Stimulated activated naive B cell treated with anti-CD40 and anti-IgM and Interleukin-4, amounts not matched to agents 10 μg/mL and 1 μg/mL and 100 μg/mL, for 72 hours (primary cell): ENCODE measurements around the gene STK40.

ENCODE experiments used
- ATAC-seq, 2 donors: fragments of 150-1000 bp; cut with Tn5 transposase; replicated peaks; 2 replicates each; pipeline ENCODE4 v1.10.0; 2021; ENCODE audit warnings: moderate library complexity in 1 of 2
- DNase-seq: peaks from one replicate; pipeline ENCODE4 v3.0.0; 2021
- H3K27ac Mint-ChIP-seq: one replicate; pipeline ENCODE4 v1.8.0; 2022; ENCODE audit warnings: mild to moderate bottlenecking, mixed read lengths
- H3K27me3 Mint-ChIP-seq, 2 donors: one replicate each; pipeline ENCODE4 v1.8.0; 2022; ENCODE audit warnings: mixed read lengths in 2 of 2
- H3K36me3 Mint-ChIP-seq, 2 donors: one replicate each; pipeline ENCODE4 v1.8.0; 2022; ENCODE audit warnings: mixed read lengths in 2 of 2, mild to moderate bottlenecking in 1 of 2
- H3K4me1 Mint-ChIP-seq, 2 donors: one replicate each; pipeline ENCODE4 v1.8.0; 2022; ENCODE audit warnings: mixed read lengths in 2 of 2, mild to moderate bottlenecking in 1 of 2
- H3K4me3 Mint-ChIP-seq, 2 donors: one replicate each; pipeline ENCODE4 v1.8.0; 2022; ENCODE audit warnings: mild to moderate bottlenecking in 2 of 2, mixed read lengths in 2 of 2, moderate library complexity in 1 of 2
- H3K9me3 Mint-ChIP-seq, 2 donors: one replicate each; pipeline ENCODE4 v1.8.0; 2022; ENCODE audit warnings: mixed read lengths in 2 of 2, mild to moderate bottlenecking in 1 of 2

STK40 gene

DNA sequence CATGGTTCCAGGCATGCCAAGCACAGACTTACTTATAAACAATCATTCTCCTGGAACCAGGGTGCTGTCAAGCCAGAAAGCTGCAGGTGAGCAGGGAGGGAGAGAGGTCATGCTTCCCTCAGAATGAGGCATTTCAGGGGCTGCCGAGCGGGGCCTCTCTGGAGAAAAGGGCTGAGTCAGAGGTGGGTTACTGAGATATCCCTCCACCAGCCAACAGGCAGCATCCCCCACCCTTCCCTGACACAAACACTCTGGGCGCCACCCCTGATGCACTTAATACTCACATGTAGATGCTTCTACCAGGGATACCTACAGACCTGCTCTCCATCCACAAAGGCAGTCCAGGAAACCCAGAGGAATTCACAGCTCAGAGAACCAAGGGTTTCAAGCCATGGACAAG lies 13.1 kb downstream of the STK40 start:
- Mint-ChIP-seq H3K27ac (peak overlapping the region; percentile 99), H3K27me3 (no peaks in the 10 kb centered on the region), H3K4me1 (peaks cover 54 to 72% of the 10 kb centered on the region in 2 donors), H3K36me3 (peaks cover 5 to 10% of the 10 kb centered on the region in 2 donors), H3K9me3 (no peaks in the 10 kb centered on the region), H3K4me3 (peak overlapping the region; percentile 17 to 28)
- ATAC-seq (no peak), DNase-seq (no peak)

DNA sequence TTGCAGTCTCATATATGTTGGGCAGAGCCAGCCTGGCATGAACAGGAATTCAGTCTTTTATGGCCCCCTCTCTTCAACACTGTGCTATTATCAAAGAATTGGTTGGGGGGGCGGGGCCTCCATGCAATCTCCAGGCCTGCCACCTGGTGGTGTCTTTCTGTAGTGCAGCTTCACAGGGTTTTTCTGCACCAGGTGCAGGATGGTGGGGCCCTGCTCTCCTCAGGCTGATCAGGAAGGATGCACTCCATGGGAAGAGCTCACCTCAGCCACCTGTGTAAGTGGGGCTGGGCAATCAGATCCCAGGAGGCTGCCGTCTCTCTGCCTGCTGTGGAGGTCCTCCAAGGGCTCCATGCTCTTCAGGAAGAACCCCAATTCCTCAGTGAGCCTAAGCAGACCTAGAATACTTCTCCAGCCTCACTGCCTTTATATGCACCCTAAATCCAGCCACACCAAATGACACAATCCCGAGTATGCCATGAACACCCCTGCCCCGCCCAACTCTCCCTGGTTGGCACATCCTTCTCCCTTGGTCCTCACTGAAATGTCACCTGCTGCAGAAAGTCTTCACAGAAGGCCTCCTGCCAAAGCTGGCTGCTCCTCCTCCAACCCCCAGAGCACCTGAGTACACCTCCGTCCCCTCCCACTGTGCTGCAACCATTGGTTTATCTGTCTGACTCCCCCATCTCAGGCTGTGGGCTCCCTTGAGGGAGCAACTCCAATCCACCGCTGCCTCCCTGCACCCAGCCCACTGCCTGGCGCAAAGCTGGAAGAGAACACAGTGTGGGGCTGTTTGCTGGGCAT lies 16.5 kb downstream of the STK40 start:
- peak overlapping the region; percentile 25 for H3K27ac Mint-ChIP-seq

DNA sequence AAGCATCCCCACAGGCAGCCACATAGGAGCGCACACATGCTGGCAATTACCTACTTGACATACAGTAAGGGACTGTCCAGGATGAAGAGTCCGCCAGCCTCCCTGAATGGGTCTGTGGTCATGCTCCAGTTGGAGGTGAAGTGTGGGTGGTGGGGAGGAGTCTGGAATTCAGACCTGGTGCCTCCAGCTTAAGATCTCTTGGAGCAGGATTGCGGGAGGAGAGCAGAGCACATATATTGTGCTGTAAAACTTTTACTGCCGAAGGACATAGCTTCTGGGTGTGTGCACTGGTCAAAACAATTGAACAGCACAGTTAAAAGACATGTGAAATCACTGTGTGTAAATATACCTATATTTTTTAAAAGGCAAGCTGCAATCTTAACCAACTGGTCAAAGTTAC lies 17.9 kb downstream of the STK40 start:
- H3K4me3 Mint-ChIP-seq = no peak overlapping the region
- no peaks in the 10 kb centered on the region for H3K9me3 Mint-ChIP-seq
- H3K36me3 Mint-ChIP-seq = peaks cover 10 to 17% of the 10 kb centered on the region in 2 donors
- ATAC-seq = no peak
- H3K27ac Mint-ChIP-seq = no peak overlapping the region
- DNase-seq = no peak
- no peaks in the 10 kb centered on the region for H3K27me3 Mint-ChIP-seq
- peaks cover 42 to 73% of the 10 kb centered on the region in 2 donors for H3K4me1 Mint-ChIP-seq

More for the DNA sequence above, 16.5 kb downstream of the STK40 start:
- DNase-seq (peak; percentile 55), ATAC-seq (peak; percentile 35 to 41)
- Mint-ChIP-seq H3K27me3 (no peaks in the 10 kb centered on the region), H3K9me3 (no peaks in the 10 kb centered on the region), H3K4me1 (peaks cover 54 to 88% of the 10 kb centered on the region in 2 donors), H3K4me3 (no peak overlapping the region), H3K36me3 (peaks cover 8 to 22% of the 10 kb centered on the region in 2 donors)

DNA sequence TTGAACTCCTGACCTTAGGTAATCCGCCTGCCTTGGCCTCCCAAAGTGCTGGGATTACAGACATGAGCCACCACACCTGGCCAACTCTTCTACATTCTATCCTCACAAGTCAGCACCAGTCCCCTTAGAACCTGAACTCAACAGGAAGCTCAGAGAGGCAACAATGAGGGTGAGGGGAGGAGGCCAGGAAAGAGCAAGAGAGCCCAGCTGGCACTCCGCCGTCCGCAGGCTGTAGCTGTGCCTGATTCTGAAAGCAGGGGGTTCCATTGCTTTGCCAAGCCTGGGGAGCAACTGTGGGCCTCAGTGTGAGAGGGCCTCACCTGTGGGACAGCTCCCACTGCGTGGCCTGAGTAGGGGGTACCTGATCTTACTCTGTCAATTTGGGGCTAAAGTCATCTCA lies 18.7 kb downstream of the STK40 start:
- H3K36me3 Mint-ChIP-seq = peaks cover 11 to 20% of the 10 kb centered on the region in 2 donors
- DNase-seq (no peak), ATAC-seq (no peak)
- H3K4me1 Mint-ChIP-seq = peaks cover 38 to 66% of the 10 kb centered on the region in 2 donors
- H3K4me3 Mint-ChIP-seq = no peak overlapping the region
- H3K27ac Mint-ChIP-seq = peak overlapping the region; percentile 77
- no peaks in the 10 kb centered on the region for H3K9me3 Mint-ChIP-seq
- no peaks in the 10 kb centered on the region for H3K27me3 Mint-ChIP-seq

DNA sequence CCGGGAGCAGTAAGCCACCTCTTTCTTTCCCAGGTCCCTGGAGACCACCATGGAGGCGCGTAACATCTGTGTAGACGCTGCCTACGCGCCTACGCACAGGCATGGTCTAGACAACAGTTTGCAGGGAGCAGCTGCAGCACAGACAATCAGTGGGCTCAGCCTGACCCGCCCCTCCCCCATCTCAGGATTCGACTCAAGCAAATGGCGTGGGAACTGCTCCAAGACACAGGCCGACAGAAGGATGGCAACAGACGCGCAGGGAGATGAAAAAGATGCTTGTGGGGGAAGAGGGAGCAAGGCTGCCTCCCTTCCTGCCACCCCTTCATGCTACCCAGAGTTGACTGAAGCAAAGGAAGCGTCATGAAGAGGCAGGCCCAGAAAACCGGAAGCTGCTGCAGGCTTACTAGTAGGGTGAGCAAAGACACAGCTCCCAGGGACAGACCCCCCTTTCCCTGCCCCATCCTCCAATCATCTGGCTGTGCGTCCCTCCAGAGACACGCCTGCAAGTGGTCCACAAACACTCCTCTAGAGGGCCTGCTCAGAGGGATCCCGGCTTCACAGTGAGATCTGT lies 19.5 kb downstream of the STK40 start:
- H3K4me3 Mint-ChIP-seq = peak overlapping the region; percentile 16 to 21

DNA sequence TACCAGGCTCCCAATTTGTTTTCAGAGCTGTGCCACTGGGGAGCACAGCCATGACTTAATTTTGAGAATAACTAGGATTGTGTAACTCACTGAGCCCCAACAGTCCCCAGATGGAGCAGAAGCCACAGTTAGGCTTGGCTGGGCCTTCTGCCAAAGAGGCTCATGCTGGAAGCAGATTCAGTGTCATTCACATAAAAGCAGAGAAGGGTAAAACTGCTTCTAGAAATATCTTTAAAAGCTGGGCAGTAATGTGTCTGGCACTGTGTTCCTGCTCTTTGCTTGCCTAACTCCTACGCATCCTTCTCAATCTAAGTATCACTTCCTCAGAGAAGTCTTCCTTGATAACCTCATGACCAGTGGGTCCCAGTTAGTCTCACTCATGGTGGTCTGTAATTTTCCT lies 20.3 kb downstream of the STK40 start:
- H3K4me1 Mint-ChIP-seq = peaks cover 40 to 68% of the 10 kb centered on the region in 2 donors
- DNase-seq (no peak), ATAC-seq (peak; percentile 60 to 63)
- peak overlapping the region; percentile 92 for H3K27ac Mint-ChIP-seq
- no peaks in the 10 kb centered on the region for H3K9me3 Mint-ChIP-seq
- H3K36me3 Mint-ChIP-seq = peaks cover 21 to 28% of the 10 kb centered on the region in 2 donors
- H3K27me3 Mint-ChIP-seq = no peaks in the 10 kb centered on the region
- peak overlapping the region in 1 of 2 donors; percentile 43 for H3K4me3 Mint-ChIP-seq

More for the DNA sequence above, 19.5 kb downstream of the STK40 start:
- peaks cover 18 to 25% of the 10 kb centered on the region in 2 donors for H3K36me3 Mint-ChIP-seq
- no peaks in the 10 kb centered on the region for H3K27me3 Mint-ChIP-seq
- ATAC-seq (peak; percentile 66 to 75), DNase-seq (no peak)
- peaks cover 39 to 66% of the 10 kb centered on the region in 2 donors for H3K4me1 Mint-ChIP-seq
- H3K27ac Mint-ChIP-seq = peak overlapping the region; percentile 92
- H3K9me3 Mint-ChIP-seq = no peaks in the 10 kb centered on the region

DNA sequence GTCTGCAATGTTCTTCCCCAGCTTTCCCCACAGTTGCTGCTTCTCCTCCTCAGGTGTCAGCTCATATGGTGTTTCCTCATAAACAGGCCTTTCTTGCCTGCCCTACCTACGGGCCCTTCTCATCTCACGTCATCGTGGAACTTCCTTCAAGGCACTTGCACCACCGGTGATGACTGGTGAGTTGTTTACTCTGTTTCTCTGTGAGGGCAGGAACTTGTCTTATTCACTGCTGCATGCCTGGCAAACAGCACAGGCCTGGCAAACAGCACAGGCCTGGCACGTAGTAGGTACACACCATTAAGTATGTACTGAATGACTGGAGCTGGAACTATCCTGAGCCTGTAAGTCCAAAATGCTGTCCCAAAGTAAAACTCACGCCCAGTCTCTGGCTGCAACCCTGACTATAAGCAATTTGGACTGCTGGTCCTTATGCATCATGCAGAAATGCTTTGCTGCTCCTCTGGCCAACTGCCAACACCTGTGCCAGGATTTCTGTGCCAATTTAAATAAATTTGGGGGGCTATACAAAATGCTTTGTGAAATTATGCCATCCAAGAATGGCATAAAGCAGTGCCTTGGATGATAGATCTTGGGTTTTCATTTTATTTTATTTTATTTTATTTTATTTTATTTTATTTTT lies 25.7 kb downstream of the STK40 start:
- no peaks in the 10 kb centered on the region for H3K27me3 Mint-ChIP-seq
- peaks cover 34 to 45% of the 10 kb centered on the region in 2 donors for H3K36me3 Mint-ChIP-seq
- peaks cover 18 to 34% of the 10 kb centered on the region in 2 donors for H3K4me1 Mint-ChIP-seq
- H3K9me3 Mint-ChIP-seq = no peaks in the 10 kb centered on the region
- peak overlapping the region; percentile 95 for H3K27ac Mint-ChIP-seq
- ATAC-seq (peak; percentile 88 to 90), DNase-seq (no peak)
- peak overlapping the region; percentile 60 to 70 for H3K4me3 Mint-ChIP-seq

DNA sequence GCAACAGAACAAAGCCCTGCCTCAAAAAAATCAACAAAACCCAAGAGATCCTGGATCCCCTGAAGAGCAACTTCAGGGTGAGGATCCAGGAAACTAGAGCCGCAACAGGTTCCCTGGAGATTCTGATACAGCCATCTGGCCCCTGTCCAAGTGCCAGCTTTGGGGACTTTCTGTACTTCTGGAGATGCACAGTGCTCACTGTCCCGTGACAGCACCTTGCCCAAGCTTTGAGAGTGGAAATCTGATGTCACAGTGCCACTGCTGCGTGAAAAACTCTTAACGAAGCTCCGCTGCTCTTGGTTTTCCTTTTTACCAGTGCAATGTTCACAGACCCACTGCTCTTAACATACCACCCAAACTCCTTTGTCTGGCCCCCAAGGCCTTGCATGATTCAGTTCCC lies 26.3 kb downstream of the STK40 start:
- no peak for DNase-seq
- Mint-ChIP-seq H3K36me3 (peaks cover 38 to 50% of the 10 kb centered on the region in 2 donors), H3K4me1 (peaks cover 18 to 32% of the 10 kb centered on the region in 2 donors), H3K4me3 (peak overlapping the region; percentile 60 to 70), H3K9me3 (no peaks in the 10 kb centered on the region), H3K27ac (peak overlapping the region; percentile 95), H3K27me3 (no peaks in the 10 kb centered on the region)
- peak; percentile 83 to 89 for ATAC-seq

DNA sequence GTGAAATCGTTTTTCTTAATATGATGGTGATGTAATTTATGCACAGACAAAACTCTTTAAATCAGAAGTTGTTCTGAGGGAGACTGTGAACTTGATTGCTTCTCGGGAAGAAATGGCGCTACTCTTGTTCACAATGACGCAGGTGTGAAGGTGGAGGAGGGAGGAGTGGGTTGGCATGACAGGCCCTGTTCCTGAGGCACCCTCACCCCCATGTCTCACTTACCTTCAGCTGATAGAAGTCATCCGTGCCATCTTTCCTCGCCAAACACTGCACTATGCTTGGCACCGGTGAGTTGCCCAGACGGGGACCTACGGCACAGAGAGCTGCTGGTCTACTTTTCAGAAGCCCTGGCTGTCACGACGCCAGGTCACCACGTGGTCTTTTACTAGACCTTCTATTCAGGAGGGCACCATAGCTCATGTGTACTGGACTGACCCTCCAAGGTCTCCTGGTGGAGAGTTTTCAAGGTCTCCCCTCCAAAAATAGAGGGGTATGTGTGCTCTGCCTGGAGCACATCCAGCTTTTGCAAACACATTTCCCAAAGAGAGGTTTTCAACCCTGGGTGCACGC lies 27.1 kb downstream of the STK40 start:
- Mint-ChIP-seq H3K36me3 (peaks cover 44 to 58% of the 10 kb centered on the region in 2 donors), H3K27me3 (no peaks in the 10 kb centered on the region), H3K9me3 (no peaks in the 10 kb centered on the region), H3K4me3 (peak overlapping the region in 1 of 2 donors; percentile 43), H3K27ac (peak overlapping the region; percentile 95), H3K4me1 (peaks cover 18 to 32% of the 10 kb centered on the region in 2 donors)
- DNase-seq = no peak
- ATAC-seq = no peak

DNA sequence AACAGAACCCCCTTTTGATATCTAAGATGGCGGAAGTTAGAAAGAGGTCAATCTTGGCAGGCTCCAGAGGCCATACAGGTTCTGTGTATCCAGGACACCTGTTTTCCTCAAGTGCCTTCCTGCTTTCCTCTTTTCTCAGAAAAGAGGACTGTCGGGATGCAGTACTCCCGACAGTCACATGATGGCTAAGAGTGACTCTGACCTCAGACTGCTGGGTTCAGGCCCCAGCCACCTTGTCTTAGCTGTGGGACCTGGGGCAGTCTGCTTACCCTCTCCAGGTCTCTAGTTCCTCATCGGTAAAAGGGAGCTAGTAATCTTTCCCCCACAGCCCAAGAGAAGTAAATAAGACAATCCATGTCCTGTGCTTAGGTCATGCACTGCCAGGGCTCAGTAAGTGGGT lies 29.9 kb downstream of the STK40 start:
- Mint-ChIP-seq H3K27ac (peak overlapping the region; percentile 70), H3K27me3 (no peaks in the 10 kb centered on the region), H3K9me3 (no peaks in the 10 kb centered on the region), H3K4me3 (no peak overlapping the region), H3K36me3 (peaks cover 47 to 61% of the 10 kb centered on the region in 2 donors), H3K4me1 (peaks cover 29 to 41% of the 10 kb centered on the region in 2 donors)
- ATAC-seq = no peak
- no peak for DNase-seq

DNA sequence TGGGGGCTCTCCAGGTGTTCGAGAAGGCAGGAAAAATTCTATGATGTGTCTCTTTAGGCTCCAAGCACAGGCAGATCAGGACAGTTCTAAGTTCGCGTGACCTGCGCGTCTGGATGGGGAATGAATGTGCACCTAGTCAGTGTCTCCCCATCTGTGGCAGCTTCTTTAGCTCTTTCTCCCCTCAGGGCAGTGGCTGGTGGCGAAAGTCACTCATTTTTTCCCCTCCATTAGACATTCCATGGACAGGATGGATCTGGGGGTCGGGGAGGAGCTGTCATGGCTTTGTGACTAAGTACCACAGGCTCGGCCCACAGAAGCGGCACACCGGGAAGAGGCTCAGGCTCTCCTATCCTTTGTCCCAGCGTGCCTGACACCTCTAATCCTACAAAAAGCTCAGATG lies 31.2 kb downstream of the STK40 start:
- DNase-seq = no peak
- Mint-ChIP-seq H3K9me3 (no peaks in the 10 kb centered on the region), H3K27ac (peak overlapping the region; percentile 17), H3K27me3 (no peaks in the 10 kb centered on the region), H3K4me1 (peaks cover 30 to 40% of the 10 kb centered on the region in 2 donors), H3K36me3 (peaks cover 42 to 62% of the 10 kb centered on the region in 2 donors), H3K4me3 (no peak overlapping the region)
- ATAC-seq = no peak

DNA sequence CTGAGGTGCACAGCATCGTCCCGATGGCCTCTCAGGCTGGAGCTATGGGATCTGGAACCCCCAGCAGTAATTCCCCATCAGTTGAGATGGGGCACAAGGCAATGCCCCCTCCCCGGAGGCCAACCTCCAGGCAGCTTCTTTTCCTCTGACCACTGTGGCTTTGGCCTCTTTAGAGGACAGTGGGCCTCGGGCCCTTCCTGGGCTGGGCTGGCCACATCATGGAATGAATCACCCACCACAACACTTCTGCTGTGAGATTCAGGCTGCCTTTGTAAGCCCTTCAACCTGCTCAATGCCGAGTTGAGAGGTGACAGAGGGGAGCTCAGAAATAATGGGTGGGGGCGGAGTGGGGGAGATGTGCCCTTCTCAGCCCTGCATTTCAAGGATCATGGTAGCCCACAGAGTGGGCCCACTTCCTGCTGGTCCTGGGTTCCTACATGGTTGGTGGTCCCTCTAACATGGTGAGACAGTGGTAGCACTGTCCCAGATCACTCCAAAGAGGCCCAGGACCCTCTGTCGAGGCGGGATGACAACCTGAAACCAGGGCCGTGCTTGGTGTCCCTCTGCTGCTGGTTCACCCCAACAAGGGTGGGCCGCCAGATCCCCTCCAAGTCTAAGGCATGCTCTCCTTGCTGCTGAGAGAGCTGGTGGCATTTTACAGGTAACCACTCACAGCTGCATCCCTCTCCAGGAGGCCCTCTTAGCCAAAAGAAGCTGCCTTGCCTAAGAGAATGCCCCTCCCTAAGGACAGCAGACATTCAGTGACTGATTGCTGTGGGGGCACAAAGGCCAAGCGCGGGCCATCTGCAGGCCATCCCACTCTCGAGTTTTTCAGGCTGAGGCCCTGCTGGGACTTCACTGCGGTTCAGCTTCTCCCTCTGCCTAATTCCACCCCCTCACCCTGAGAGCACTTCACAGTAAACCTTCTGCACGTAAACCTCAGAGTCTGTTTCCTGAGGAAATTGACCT lies 32.5 kb downstream of the STK40 start:
- no peak for DNase-seq
- H3K27ac Mint-ChIP-seq = no peak overlapping the region
- peaks cover 31 to 39% of the 10 kb centered on the region in 2 donors for H3K4me1 Mint-ChIP-seq
- H3K27me3 Mint-ChIP-seq = no peaks in the 10 kb centered on the region
- ATAC-seq = no peak
- no peaks in the 10 kb centered on the region for H3K9me3 Mint-ChIP-seq
- H3K36me3 Mint-ChIP-seq = peaks cover 39 to 60% of the 10 kb centered on the region in 2 donors
- H3K4me3 Mint-ChIP-seq = no peak overlapping the region

DNA sequence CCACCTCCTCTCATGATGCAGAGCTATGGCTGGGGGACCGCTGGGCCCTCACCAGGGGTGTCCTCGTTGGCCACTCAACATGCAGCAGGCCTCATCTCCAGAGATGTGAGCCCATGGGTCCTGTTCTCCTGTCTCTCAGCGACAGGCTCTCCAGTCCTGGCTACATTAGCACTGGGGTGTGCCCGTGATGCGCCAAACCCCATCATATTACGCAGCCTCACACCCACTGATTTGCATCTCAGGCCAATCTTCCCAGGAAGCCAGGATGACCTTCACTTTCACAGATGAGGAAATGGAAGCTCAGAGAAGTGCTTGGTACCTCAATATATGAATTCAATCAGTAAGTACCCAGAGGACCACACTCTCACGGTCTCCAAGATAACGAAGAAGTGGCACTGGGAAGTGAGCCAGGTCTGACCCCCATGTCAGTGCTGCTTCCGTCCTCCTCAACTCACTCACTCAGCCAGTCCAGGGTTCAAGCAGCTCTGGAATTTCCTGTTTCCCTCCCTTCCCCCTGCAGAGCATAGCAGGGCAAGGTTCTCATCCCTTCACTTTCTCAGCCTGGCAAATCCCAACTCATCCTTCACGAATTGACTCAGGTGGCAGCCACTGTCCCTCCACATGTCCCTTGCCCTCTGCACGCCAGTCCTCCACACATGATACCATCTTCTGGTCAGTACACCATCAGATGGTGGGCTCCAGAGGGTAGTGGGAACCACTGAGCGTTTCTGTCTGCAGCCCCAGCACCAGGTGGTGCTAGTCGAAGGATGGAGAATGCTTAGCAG lies 33.4 kb downstream of the STK40 start:
- Mint-ChIP-seq H3K36me3 (peaks cover 37 to 61% of the 10 kb centered on the region in 2 donors), H3K9me3 (no peaks in the 10 kb centered on the region), H3K4me1 (peaks cover 31 to 39% of the 10 kb centered on the region in 2 donors), H3K4me3 (no peak overlapping the region), H3K27ac (no peak overlapping the region), H3K27me3 (no peaks in the 10 kb centered on the region)
- DNase-seq (no peak), ATAC-seq (no peak)
